GM21360 (cell line): ENCODE results near the gene ARHGAP21.

Experiments used
- ATAC-seq: cut with Tn5 transposase; IDR thresholded peaks from one replicate; pipeline ENCODE4 v1.9.1; 2021; ENCODE audit warnings: mild to moderate bottlenecking, moderate library complexity; ENCODE audit not compliant: unreplicated experiment

Gene ARHGAP21

DNA sequence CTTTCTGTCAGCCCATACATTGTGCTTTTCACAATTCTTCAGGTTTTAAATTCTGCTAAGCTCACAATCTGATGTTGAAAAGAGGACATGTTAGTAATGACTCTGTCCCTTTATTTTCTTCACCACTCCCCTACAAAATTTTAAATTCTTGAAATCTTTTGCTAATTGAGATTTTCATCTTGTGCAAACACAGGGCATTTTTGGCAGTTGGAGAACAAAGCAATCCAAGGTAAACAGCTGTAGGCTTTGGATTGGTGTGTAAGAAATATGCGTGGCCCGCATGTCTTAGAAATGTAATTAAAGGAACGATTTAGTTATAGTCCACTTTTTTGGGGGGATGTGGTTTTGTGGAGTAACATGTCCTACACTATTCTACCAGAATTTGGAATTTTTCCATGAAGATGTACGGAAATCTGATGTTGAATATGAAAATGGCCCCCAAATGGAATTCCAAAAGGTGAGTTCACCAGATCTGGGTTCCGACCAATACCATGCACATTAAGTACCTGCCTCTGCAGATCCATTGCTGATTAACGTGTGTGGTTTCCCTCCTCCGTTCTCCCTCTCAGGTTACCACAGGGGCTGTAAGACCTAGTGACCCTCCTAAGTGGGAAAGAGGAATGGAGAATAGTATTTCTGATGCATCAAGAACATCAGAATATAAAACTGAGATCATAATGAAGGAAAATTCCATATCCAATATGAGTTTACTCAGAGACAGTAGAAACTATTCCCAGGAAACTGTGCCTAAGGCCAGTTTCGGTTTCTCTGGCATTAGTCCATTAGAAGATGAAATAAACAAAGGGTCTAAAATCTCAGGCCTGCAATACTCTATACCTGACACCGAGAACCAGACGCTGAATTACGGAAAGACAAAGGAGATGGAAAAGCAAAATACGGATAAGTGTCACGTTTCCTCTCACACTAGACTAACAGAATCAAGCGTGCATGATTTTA, 181.1 kb downstream of the ARHGAP21 start:
- ATAC-seq, result no peak

DNA sequence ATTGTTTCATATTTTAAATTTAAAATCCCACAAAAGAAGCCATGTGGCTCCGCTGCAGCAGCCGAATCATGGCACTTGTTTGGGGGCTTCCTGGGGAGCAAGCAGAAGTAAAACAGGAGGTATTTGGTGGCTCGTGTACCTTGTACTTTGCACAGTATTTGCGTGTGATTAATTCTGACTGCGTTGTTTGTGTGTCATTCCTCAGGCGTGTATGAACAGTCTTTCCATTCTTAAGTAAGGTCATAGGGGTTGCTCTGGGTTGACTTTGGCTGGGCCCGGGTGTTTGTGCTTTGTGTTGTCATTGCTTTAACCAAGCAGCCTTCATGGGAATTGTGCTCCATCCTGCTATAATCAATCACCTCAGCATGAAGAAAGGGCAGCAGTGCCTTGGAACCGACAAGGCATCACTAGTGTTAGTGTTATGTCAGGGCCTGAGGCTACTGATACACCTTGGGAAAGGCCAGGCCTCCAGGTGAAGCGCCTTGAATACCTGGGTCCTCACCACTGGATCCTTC, 182.4 kb downstream of the ARHGAP21 start:
- no peak for ATAC-seq

DNA sequence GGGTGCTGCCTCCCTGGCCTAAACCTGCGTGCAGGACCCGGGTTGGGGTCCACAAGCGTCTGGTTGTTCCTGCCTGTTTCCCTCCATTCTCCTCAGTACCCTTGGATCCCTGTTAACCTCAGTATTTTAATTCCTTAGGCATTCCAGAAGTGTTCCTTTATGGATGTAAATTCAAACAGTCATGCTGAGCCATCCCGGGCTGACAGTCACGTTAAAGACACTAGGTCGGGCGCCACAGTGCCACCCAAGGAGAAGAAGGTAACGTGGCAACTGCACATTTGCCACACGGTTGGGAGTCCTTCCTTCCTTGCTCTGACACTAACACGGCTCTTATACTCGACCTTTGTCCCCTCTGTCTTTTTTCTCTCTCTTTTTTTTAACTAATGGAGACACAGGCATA, 187.1 kb downstream of the ARHGAP21 start:
- ATAC-seq, result no peak

DNA sequence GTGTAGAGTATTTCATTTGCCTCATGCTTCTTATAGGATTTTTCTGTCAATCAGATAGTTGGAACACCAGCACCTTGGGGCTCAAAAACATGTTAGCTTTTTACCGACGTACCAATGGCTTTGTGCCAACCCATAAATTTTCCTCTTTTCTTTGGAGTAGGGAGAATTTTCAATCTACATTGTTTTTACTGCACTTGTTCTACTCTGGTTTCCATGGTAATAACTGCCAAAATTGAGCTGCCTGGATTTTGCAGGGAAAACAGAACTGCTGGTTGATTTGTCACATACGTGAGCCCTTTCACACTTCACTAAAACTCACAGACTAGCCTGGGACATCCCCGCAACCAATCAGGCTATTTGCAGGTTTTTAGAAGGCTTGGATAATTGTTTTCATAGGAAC, 189.7 kb downstream of the ARHGAP21 start:
- ATAC-seq, result no peak
